Measurements from ENCODE around the gene IL1RL2. TPM values are rescaled to one million over a fixed set of nuclear protein-coding genes. Genes with fewer than 3 reads are reported as not detected.
A peak's percentile ranks its signal among the peaks of the same experiment; 100 is the strongest.

IL1RL2 gene
- total and polyA plus RNA-seq, 2 of the 8 experiments (the other 6 are each of a cell fraction or from before 2014, with no cell fraction given), result not detected

DNA sequence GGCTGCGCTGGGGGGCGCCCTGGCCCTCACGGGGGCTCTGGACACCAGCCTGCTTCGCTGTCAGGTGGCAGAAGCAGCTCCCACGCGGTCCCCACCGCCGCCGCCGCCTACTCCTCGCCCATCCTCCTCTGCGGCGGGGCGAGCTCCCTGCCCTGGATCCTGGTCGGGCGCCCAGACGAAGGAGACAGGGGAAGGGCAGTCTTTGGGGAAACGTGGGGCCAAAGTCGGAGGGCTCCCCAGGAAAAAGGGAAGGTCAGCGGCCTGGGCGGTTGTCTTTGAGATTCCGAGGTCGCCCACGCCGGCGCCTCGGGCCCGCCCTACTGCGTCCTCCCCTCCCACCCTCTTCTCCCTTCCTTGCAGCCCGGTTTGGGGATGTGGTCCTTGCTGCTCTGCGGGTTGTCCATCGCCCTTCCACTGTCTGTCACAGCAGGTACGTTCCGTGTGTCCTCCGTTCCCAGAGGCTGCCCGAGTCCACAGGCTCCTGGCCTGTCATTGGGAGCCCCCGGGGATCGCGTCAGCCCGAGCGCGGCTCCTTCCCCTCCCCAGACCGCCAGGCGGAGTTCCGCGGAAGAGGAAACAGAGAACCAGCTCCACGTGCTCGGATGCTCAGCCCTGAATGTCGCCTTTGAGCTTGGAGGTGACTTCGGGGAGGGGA is 800 bp downstream of the IL1RL2 start (continued):
- TF ChIP-seq, protein P1, sequence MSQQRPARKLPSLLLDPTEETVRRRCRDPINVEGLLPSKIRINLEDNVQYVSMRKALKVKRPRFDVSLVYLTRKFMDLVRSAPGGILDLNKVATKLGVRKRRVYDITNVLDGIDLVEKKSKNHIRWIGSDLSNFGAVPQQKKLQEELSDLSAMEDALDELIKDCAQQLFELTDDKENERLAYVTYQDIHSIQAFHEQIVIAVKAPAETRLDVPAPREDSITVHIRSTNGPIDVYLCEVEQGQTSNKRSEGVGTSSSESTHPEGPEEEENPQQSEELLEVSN (IDR thresholded peaks at IDR 0.05), result peak; percentile 63
